Heart right ventricle (tissue), 16 donors: ENCODE results near the gene HIVEP3. TPM values are rescaled to one million over a fixed set of nuclear protein-coding genes. Genes with fewer than 3 reads are reported as not detected.

Experiments
- ATAC-seq, 8 donors: fragments of 200-7000 bp; cut with Tn5 transposase; one replicate each; pipeline ENCODE4 v1.9.1; 2020; ENCODE audit warnings: mild to moderate bottlenecking in 8 of 8, moderate library complexity in 8 of 8, moderate number of reproducible peaks in 1 of 8
- DNase-seq, 2 donors: peaks; one replicate each; pipeline ENCODE4 v3.0.0-alpha.2; 2020
- H3K27ac ChIP-seq, 10 donors: fragments of 200-600 bp; sonication (generic) in 2 of 10; one replicate each; pipeline versions ENCODE4 v1.5.0 to v1.8.0; 2020 to 2022; ENCODE audit warnings: mild to moderate bottlenecking in 3 of 10
- H3K27me3 ChIP-seq, 7 donors: fragments of 200-600 bp; one replicate each; pipeline ENCODE4 v1.8.0; 2021 to 2022; ENCODE audit warnings: mild to moderate bottlenecking in 2 of 7
- H3K36me3 ChIP-seq, 9 donors: fragments of 200-600 bp; sonication (generic) in 1 of 9; one replicate each; pipeline versions ENCODE4 v1.5.0 to v1.8.0; 2020 to 2022; ENCODE audit warnings: mild to moderate bottlenecking in 2 of 9
- H3K4me1 ChIP-seq, 9 donors: fragments of 200-600 bp; sonication (generic) in 1 of 9; one replicate each; pipeline versions ENCODE4 v1.5.0 to v1.8.0; 2020 to 2022; ENCODE audit warnings: mild to moderate bottlenecking in 4 of 9
- H3K4me3 ChIP-seq, 10 donors: fragments of 200-600 bp; sonication (generic) in 2 of 10; one replicate each; pipeline versions ENCODE4 v1.5.0 to v1.8.0; 2020 to 2022; ENCODE audit warnings: mild to moderate bottlenecking in 7 of 10, moderate library complexity in 2 of 10
- H3K9me3 ChIP-seq, 11 donors: fragments of 200-600 bp in 10 of 11; sonication (generic) in 2 of 11; one replicate each; pipeline versions ENCODE4 v1.5.0 to v1.8.0; 2013 to 2022; ENCODE audit warnings: mild to moderate bottlenecking in 2 of 11, control low read depth in 1 of 11, moderate library complexity in 1 of 11
- WGBS, 2 donors: extraction: QIAGEN DNeasy Blood & Tissue Kit; methylation state at CpG; one replicate each; pipeline ENCODE4 v1.1.7; 2013; ENCODE audit warnings: inconsistent platforms in 1 of 2; 5-methylcytosine and 5-hydroxymethylcytosine counted together
- intact Hi-C, 10 donors: fragments of 100-400 bp; cut with DNase I; formaldehyde crosslinking; loops; one replicate each; pipeline versions ENCODE4 v1.11.1 to v1.14.2; 2022
- polyA plus RNA-seq, 2 donors: library from polyadenylated mRNA; stranded (reverse); fragments of 200-250 nt; gene quantifications; one replicate each; pipeline ENCODE4 v1.2.3, GENCODE V29; 2013
- total RNA-seq, 10 donors: library from RNA; stranded (reverse); fragmentation: NEBNext Ultra II Directional in 3 of 10; extraction: Animal tissue kit (Norgen Biotek cat#: 25700) in 3 of 10; gene quantifications; one replicate each; pipeline versions ENCODE4 v1.2.1 to v1.2.4, GENCODE V29; 2021 to 2023
- TF ChIP-seq, protein P1 (sequence below), 9 donors: fragments of 200-600 bp; sonication (generic) in 2 of 9; IDR thresholded peaks; one replicate each; pipeline versions ENCODE4 v1.5.0 to v1.8.0; 2021 to 2022; ENCODE audit warnings: antibody characterized with exemption in 9 of 9, mild to moderate bottlenecking in 5 of 9, moderate library complexity in 1 of 9
- donor health status: Arrhythmogenic right ventricular cardiomyopathy.
- donor health status: ischemic (EF 13 %, LVEDD 7.1; RV severe dilation, severe dysfunction).
- donor health status: healthy with polysubstance abuse.
- donor health status: DM: no; HTN: yes; CAD: no.
- donor health status: DM: no; HTN: no; CAD: no.
- donor health status: ischemic (EF 25% LVEDD 6.9; RV normal size, moderate dysfunction).
- donor health status: ischemic (EF 25% LVEDD 5.7; RV mildly dilated, moderate dysfunction).
- donor health status: healthy.
- donor health status: DM: yes; HTN: yes; CAD: no.
- donor health status: Ischemic cardiomyopathy.
- donor health status: ischemic (EF 35%, LVEDD 5.7; RV mildly dilated, moderate dysfunction).
- donor health status: nonischemic (EF 11% LVEDD 7.7; RV severe dilation, severe dysfunction).
- donor health status: DM: yes; HTN: yes; CAD: no.
- donor health status: PGD.
- donor health status: ischemic (EF 29% LVEDD 5.4; RV normal size, mild dysfunction).
- donor health status: nonischemic (EF 23%, LVEDD 6.1; RV moderate dilation, normal function).

The HIVEP3 gene
- total and polyA plus RNA-seq, 12 donors: 2.6 to 7.5 (median 5.2) TPM

DNA sequence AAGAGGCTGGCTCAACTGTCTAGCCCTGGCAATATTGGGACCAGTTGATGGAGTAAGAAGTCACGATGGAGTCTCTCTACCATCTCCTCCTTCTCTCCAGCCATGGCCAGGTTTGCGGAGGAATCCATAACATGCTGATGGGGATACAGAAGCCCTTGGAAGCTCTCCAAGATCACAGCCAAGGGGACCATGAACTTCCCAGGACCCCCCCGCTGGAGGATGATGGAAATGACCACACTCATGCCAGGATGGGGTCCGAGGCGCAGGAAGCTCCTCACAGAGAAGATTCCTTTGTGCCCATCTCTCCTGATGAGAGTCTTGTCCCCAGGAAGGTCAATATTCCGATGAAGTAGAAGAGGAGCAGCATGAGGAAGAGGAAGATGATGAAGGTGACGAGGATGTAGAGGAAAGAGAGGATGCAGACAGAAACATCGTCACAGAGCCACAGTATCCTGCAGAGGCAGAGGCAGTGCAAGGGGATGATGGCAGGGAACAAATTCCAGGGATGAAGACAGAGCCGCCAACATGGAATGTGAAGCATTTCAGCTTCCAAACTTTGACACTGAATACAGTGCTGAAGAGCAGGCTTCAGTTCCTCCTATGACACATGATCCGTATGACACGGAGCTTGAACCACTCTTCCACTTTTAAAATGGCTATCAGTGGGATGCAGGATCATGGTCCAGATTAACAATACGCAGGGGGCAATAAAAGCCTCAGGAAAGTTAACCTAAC lies 376.4 kb downstream of the HIVEP3 start:
- Histone ChIP-seq H3K27ac (no peak overlapping the region), H3K9me3 (no peaks in the 10 kb centered on the region), H3K27me3 (no peaks in the 10 kb centered on the region), H3K4me3 (no peak overlapping the region), H3K4me1 (peaks cover 4 to 35% (median 21%) of the 10 kb centered on the region in 9 donors), H3K36me3 (peaks cover 0 to 7% (median 0%) of the 10 kb centered on the region in 9 donors)
- DNase-seq: no peak
- no peak for ATAC-seq
- TF ChIP-seq, protein P1, sequence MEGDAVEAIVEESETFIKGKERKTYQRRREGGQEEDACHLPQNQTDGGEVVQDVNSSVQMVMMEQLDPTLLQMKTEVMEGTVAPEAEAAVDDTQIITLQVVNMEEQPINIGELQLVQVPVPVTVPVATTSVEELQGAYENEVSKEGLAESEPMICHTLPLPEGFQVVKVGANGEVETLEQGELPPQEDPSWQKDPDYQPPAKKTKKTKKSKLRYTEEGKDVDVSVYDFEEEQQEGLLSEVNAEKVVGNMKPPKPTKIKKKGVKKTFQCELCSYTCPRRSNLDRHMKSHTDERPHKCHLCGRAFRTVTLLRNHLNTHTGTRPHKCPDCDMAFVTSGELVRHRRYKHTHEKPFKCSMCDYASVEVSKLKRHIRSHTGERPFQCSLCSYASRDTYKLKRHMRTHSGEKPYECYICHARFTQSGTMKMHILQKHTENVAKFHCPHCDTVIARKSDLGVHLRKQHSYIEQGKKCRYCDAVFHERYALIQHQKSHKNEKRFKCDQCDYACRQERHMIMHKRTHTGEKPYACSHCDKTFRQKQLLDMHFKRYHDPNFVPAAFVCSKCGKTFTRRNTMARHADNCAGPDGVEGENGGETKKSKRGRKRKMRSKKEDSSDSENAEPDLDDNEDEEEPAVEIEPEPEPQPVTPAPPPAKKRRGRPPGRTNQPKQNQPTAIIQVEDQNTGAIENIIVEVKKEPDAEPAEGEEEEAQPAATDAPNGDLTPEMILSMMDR (IDR thresholded peaks at IDR 0.05): no peak
- WGBS, 2 donors: 74 to 79% methylated on average over 12 of the region's 12 CpGs
- intact Hi-C loops: no loop called here

DNA sequence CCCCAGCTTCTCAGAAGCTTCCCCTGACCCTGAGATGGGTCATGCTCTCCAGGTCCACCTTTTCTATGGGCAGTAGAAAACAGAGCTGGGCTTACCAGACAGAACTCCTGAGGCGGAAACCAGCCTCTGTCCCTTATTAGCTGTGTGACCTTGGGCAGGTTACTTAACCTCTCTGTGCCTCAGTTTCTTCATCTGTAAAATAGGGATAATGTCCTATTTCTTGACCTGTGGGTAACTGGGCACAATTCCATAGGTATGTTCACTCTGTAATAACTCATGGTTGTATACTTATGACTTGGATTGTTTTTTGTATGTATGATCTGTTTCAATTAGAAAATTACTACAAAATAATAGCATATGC lies 377.1 kb downstream of the HIVEP3 start:
- Histone ChIP-seq H3K4me1 (peaks cover 4 to 40% (median 29%) of the 10 kb centered on the region in 9 donors), H3K27ac (no peak overlapping the region), H3K4me3 (no peak overlapping the region), H3K27me3 (no peaks in the 10 kb centered on the region), H3K9me3 (no peaks in the 10 kb centered on the region), H3K36me3 (peaks cover 0 to 7% (median 0%) of the 10 kb centered on the region in 9 donors)
- ATAC-seq: no peak
- intact Hi-C loops: no loop called here
- TF ChIP-seq, protein P1 (IDR thresholded peaks at IDR 0.05): no peak
- DNase-seq: no peak
- 95 to 100% methylated on average over 1 of the region's 1 CpG for WGBS, 2 donors

DNA sequence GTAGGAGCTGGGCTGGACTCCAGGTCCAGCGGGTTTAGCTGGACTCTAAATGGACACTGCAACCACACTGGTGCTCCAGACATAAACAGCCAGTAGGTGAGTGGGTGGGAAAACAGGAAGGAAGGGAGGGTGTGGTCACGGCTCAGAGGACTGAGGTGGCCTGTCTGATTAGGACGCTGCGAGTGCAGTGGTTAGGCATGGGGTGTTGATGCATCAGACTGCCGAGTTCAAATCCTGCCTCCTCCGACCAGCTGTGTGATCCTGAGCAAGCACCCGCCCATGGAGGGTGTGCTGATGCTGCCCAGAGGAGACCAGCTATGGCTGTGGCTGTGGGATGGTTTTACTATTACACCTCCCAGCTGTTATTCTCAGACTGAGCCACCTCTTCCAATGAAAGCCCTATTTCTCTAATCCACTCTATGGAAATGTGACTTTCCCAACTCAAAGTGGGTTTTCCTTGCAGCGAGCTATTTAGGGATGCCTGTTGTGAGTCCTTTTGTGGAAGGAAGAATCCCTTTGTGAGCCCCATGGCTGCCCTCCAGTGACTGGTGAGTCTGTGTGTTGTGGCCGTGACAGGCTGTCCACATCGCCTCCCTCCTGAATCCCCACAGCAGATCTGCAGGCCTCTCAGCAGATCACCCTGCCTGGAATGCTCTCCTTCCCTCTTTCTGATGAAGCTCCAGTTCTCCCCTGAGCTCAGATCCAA lies 377.7 kb downstream of the HIVEP3 start:
- DNase-seq (no peak), ATAC-seq (peak in 1 of 8 donors; percentile 22)
- Histone ChIP-seq H3K4me1 (peaks cover 4 to 38% (median 33%) of the 10 kb centered on the region in 9 donors), H3K27me3 (no peaks in the 10 kb centered on the region), H3K9me3 (no peaks in the 10 kb centered on the region), H3K36me3 (peaks cover 0 to 7% (median 0%) of the 10 kb centered on the region in 9 donors), H3K27ac (no peak overlapping the region), H3K4me3 (no peak overlapping the region)
- WGBS, 2 donors: 52 to 57% methylated on average over 10 of the region's 10 CpGs
- TF ChIP-seq, protein P1 (IDR thresholded peaks at IDR 0.05): no peak
- intact Hi-C loops: no loop called here

DNA sequence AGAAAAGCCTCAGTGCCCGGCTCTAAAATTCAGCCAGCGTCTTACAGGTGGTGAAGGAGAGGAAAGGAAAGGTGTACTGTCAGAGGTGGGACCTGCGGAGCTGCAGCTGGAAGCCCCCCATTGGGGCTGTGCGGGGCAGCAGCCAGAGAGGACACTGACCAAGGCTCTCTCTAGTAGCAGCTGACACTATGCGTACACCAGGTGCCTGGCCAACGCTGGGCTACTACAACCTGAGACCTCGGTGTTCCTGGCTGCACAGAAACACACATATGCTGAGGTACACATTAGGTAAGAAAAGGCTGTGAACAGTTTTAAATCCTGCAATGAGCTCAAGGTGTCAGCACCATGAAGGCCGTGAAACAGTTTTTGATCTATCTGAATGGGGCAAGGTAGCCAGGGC lies 378.7 kb downstream of the HIVEP3 start:
- peaks cover 0 to 7% (median 0%) of the 10 kb centered on the region in 9 donors for H3K36me3 ChIP-seq
- no peak for DNase-seq
- no peaks in the 10 kb centered on the region for H3K27me3 ChIP-seq
- H3K4me3 ChIP-seq: no peak overlapping the region
- no peak for ATAC-seq
- 98% methylated on average over 8 of the region's 8 CpGs for WGBS, 2 donors
- H3K4me1 ChIP-seq: peaks cover 4 to 46% (median 36%) of the 10 kb centered on the region in 9 donors
- intact Hi-C loops: no loop called here
- no peak overlapping the region for H3K27ac ChIP-seq
- TF ChIP-seq, protein P1 (IDR thresholded peaks at IDR 0.05): no peak
- no peaks in the 10 kb centered on the region for H3K9me3 ChIP-seq
